Mucosa of gallbladder (tissue), 1 donor: Measurements from ENCODE around the gene OR8D4. TPM values are rescaled to one million over a fixed set of nuclear protein-coding genes. Genes with fewer than 3 reads are reported as not detected.
"Not testable (repeated sequence)": the region's sequence is repeated elsewhere in the genome, so short reads cannot be mapped to it uniquely, and the experiment has no call there.

Experiments used
- DNase-seq: peaks from one replicate; pipeline ENCODE4 v3.0.0-alpha.2; 2020; ENCODE audit warnings: low spot score
- total RNA-seq: library from RNA; stranded (reverse); gene quantifications from one replicate; pipeline ENCODE4 v1.2.1, GENCODE V29; 2021
- donor health status: DM: no; HTN: no; CAD: no.

Gene OR8D4
- total RNA-seq = not detected

DNA sequence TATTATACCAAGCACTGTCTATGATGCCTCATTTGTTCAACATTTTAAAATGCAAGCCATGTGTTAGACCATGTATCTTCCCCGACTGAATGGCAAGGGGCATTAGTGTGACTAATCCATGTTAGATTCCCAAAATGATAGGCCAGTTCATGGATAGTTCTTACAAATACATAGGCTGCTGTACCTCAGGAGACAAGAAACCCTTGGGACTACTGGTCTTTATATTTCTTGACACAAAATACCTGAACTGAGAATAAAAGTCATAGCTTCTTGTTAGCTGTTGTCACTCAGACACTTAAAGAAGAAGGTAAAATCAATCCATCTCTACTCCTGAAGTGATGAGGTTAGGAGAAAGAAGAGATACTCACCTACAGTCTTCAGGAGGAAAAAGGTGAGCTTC is at the start of gene OR8D4:
TSS of gene OR8D4 (plus strand) at position 301 of the 400 bp plus-strand sequence. CDS start 4,265 bp downstream, outside the sequence.
- DNase-seq = no peak

DNA sequence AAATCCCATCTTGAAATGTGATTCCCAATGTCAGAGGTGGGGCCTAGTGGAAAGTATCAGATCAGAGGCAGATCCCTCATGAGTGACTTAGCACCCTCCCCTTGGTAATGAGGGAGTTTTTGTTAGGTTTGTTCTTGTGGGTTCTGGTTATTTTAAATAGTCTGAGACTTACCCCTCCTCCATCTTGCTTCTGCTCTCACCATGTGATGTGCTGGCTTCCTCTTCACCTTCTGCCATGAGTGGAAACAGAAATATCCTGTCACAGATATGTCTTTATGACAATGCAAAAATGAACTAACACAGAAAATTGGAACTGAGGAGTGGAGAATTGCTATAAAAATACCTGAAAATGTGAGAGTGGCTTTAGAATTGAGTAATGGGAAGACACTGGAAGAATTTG is 49.6 kb upstream of the OR8D4 start:
- no peak for DNase-seq

DNA sequence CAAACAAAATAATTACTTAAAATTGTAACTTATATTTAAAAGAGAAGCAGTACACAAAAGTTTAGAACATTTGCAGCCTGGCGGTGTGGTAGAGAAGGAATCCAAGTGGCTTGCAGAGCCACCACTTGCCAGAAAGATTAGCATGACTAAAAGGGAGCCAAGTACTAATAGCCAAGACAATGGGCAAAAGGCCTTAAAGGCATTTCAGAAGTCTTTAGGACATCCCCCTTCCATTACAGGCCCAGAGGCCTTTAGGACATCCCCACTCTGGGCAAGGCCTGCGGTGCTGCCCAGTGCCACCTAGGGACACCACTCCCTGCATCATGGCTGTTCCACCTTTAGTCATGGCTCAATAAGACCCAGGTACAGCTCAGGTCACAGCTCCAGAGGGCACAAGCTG is 48.9 kb upstream of the OR8D4 start:
- DNase-seq = no peak

DNA sequence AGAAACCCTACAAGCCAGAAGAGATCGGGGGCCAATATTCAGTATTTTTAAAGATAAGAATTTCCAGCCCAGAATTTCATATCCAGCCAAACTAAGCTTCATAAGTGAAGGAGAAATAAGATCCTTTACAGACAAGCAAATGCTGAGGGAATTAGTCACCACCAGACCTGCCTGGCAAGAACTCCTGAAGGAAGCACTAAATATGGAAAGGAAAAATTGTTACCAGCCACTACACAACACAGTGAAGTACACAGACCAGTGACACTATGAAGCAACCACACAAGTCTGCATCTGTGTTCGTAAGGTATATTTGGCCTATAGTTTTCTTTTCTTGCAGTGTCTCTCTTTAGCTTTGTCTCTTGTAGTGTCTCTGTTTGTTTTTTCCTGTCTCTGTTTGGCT is 45.5 kb upstream of the OR8D4 start:
- DNase-seq = no peak

DNA sequence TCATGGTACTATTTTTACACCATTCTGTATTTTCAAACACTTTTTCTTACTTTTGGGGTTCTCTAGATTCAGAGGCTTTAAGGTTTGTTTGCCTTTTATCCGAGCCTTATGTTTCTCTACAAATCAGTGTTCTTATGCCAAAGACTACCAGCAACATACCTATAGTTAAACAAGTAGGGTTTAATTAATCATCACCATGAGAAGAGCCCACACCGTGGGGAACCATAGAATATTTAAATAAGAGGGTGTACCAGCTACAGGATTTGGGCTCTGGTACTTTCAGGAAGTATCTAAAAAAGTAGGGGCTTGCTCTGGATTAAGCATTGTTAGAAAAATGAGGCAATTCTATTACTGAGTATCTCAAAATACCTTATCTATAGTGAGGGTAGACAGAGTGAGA is 42.2 kb upstream of the OR8D4 start:
- no peak for DNase-seq

DNA sequence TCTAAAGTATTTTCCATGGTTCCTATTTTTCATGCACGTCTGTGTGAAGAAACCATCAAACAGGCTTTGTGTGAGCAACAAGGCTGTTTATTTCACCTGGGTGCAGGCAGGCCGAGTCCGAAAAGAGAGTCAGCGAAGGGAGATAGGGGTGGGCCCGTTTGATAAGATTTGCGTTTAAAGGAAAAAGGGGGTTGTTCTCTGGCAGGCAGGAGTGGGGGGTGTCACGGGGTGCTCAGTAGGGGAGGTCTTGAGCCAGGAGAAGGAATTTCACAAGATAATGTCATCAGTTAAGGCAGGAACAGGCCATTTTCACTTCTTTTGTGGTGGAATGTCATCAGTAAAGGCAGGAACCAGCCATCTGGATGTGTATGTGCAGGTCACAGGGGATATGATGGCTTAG is 36.7 kb upstream of the OR8D4 start:
- DNase-seq = not testable (repeated sequence)

DNA sequence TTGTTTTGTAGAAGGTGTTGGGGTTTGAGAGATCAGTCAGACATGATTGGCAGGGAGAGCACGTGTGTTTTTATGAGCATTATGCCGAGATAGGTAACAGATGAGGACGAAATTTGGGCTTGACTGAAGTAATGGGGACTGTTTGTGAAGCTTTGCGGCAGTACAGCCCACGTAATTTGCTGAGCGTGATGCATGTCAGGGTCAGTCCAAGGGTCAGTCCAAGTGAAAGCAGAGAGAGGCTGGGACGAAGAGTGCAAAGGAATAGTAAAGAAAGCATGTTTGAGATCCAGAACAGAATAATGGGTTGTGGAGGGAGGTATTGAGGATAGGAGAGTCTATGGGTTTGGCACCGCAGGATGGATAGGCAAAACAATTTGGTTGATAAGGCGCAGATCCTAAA is 34.2 kb upstream of the OR8D4 start:
- not testable (repeated sequence) for DNase-seq

DNA sequence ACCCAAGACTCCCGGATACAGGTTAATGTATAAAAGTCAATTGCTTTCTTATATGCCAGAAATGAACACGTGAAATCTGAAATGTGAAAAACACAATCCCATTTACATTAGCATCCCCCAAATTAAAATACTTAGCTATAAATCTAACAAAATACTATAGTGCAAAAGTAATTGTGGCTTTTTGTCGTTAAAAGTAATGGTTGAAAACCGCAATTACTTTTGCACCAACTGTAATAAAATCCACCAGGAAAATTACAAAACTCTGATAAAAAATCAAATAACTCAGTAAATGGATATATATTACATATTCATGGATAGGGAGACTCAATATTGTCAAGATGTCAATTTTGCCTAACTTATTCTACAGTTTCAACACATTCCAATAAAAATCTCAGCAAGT is 21.1 kb upstream of the OR8D4 start:
- DNase-seq = no peak

DNA sequence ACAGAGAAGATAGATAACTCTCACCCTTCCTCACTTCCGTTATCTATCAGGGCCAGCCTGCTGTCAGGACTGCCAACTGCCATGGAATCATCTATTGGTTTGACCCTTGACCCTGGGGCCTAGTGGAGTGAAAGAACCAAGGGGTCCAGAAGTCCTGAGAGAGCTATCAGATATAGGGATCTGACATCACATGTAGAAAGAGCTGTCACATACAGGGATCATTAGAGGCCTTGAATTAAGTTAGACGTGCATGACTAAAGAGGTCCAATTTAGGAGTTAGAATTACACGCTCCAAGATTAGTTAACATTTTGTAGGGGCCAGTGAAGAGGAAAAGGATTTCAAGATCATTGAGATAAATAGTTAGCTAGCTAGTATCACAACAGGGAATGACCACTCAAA is 16.4 kb upstream of the OR8D4 start, which contains the start of gene TMEM225:
TSS of gene TMEM225 (minus strand) at position 101 of the 400 bp plus-strand sequence. CDS start 245 bp downstream, outside the sequence.
- no peak for DNase-seq

DNA sequence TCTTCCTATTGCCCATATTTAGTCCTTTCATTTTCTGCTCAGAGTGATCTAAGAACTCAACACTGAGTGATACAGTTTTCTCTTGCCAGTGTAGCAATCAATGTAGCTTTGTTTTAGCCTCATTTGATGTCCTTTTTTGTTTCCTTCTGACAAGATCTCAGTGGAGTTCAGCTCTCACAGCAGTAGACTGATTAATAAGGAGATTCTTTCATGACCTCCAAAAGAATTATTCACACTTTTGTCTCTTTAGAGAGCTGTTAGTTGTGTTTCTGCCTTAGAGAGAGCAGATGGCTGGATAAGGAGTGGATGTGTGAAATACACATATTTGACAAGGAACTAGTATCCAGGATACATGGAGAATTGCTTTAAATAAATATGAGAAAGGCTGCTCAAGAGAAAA is 9.9 kb upstream of the OR8D4 start:
- no peak for DNase-seq

DNA sequence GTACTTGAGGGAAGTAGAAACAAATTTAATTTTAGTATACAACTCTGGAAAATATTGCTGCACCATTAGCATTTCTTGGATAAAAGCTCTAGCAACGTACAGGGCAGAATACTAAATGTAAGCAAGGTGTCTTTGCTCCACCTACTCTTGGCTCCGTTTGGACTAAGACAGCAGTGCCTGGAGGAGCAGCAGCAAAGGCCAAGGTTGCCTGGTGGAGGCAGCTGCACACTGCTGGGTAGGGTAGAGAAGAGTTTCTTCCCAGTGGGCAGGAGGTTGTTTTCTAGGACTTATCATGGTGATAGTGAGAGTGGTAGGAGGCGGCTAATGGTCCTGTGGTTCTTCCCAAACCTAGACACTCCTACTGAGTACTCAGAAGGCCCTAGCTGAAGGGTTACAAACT is 2.2 kb upstream of the OR8D4 start:
- DNase-seq = no peak

DNA sequence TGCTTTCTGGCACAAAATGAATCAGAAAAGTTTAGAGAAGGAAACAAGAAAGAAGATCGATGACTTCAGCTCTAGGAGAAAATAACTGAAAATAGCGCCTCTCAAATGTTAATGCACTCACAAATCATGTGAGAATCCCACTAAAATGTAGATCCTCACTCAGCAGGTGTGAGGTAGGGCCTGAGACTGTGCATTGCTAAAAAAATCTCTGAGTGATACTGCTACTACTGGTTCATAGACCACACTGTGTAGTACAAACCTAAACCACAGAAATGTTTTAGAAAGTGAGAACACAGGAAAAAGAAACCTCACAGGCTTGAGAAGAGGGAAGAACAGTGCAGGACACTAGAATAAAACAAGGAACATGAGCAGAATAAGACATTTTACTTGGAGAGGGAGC is 2.0 kb downstream of the OR8D4 start:
- no peak for DNase-seq

DNA sequence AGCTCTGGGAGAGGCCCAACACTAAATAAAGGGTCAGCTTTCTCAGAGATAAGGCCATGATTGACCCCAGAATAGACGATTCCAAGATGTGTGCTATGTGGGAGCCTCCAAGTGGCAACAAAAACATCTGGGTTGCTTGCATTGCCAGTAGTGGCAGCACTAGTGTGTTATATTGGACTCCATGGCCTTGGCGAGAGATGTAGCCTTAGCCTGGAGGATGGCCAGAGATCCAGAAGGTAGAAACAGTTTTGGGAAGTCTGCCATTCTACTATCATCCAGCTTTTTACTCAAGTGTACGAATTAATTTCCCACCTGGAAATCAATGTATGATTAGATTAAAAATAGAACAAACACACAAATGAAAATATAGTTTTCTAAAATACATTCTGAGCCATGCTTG is 3.0 kb downstream of the OR8D4 start:
- DNase-seq = no peak

DNA sequence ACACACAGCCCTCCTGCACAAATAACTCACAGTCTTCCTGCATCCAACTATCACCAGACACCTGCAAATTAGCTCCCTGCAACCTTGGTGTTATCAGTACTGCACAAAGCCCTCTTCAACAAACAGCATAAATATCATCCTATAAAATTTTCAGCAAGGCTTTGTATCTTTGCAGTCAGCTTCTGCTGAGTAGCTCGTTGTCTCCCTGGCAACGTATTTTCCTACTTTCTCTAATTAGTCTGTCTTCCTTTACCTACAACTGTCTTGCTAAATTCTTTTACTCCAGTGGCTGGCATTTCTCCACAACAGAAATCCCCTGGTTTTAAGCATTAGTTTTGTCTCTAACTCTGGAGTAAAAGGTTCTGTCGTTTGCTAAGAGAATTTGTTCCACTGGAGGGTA is 3.9 kb downstream of the OR8D4 start:
- no peak for DNase-seq

DNA sequence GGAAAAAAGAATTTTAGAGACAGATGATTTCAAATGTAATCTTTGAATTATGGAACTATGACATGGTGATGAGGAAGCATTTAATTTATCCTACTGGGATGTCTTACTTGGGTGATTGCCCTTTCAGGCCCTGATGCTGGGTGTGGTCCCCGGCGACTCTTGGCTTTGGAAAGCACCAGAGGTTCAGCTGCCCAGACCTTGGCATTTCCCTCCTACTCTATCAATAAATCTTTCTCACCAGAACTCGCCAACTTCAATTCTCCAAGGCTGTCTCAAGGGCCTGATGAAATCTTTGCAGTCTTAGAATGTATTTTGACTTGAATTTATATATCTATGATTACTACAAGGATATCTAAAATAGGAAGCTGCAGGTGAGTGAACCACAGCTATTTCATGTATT is 19.0 kb downstream of the OR8D4 start:
- no peak for DNase-seq

DNA sequence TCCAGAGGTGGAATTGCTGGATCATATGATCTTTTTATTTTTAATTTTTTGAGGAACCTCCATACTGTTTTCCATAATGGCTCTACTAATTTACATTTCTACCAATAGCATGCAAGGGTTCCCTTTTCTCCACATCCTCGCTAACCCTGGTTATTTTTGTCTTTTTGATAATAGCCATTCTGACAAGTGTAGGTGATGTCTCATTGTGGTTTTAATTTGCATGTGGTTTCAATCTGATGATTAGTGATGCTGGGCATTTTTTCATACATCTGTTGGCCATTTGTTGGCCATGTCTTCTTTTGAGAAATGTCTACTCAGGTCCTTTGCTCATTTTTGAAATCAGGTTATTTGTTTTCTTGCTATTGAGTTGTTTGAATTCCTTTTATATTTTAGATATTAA is 22.1 kb downstream of the OR8D4 start:
- no peak for DNase-seq

DNA sequence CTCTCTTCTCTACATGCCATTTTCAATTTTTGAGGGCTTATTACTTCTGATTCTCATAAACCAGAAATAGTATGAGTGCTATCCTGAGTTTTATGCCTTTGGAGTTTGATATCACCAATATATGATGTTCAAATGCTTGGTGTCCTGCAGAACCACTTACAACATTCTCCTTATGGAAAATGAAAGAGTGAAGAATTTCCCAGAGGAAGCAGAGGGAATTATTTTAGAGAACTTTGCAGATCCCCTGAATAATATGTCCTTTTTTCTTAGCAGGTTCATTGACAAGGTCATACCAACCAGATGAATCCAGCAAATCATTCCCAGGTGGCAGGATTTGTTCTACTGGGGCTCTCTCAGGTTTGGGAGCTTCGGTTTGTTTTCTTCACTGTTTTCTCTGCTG is 37.4 kb downstream of the OR8D4 start, which contains the start of gene OR4D5:
TSS of gene OR4D5 (plus strand) at position 301 of the 400 bp plus-strand sequence. CDS start at position 301, 0 bp downstream.
- DNase-seq = no peak

DNA sequence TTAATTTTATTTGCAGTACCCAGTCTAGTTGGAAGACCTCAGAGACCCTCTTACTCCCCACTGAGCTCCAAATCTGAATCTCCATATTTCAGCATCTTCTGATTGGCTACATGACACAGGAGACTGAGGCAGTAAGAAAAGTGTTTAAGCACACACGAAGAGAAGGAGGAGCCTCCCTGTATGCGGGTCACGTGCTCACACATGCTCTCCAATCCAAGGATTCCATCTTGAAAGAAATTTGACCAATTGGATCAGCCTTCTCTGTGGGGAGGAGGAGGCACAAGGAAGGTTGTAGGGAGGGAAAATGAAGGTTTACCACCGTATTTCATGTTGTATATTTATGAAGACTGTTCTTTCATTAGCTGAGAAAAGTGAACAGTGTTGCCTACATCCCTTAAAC is 40.4 kb downstream of the OR8D4 start:
- no peak for DNase-seq

DNA sequence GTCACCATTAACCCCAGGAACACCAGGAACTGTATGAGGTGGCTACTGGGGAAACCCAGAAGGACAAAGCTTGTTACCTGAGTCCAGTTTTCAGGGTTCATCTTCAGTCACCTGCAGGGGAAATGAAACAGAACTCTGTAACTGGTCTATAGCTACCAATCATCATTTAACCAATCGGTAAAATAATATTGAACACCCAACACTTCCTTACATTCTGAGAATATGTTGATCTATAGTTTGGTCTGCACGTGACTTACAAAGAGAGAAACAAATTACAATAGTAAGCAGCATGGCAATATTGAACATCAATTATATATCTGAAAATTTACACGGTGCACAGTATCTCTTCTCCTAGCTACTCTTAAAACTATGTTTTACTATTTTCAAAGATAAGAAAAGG is 41.8 kb downstream of the OR8D4 start, which contains the start of gene OR6T1:
TSS of gene OR6T1 (minus strand) at position 101 of the 400 bp plus-strand sequence. CDS start at position 101, 0 bp downstream.
- DNase-seq = no peak

DNA sequence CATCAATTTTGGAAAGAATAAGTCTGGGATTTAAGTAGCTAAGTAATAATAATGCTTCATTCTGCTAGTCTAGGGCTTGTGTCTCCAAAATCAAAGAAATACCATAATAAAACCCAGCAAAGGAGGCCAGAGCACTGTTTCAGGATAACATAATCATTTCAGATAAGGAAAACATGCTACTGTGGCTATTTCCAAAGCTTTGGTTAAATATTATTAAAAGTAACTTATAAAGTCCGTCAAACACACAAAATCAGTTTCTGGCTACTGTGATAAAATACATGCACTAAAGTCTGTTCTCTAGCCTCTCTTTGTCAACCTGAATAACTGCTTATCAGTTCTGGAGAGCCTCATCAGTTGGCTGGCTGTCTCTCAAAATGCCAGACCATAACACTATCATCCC is 43.2 kb downstream of the OR8D4 start:
- DNase-seq = no peak

DNA sequence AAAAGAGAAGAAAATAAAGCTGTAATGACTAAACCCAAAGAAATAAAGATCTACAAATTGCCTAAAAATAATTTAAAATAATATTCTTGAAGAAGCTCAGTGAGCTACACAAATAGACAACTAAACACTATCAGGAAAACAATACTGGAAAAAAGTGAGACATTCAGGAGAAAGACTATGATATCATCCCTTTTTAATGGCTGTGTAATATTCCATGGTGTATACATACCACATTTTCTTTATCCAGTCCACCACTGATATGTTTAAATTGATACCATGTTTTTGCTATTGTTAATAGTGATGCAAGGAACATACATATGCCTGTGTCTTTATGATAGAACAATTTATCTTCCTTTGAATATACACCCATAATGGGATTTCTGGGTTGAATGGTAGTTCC is 54.8 kb downstream of the OR8D4 start:
- no peak for DNase-seq
